Activated CD4-positive, alpha-beta T cell treated with anti-CD3 and anti-CD28 coated beads, Interleukin-10, Interleukin-2, amounts not matched to agents 100 ng/mL and 50 ng/mL, durations not matched to agents 16 hours and 8 hours (primary cell): Measurements from ENCODE around the gene NFIA.

Experiments
- DNase-seq: peaks from one replicate; pipeline ENCODE4 v3.0.0-alpha.2; 2020

Gene NFIA

GRCh38 chr1:61187352-61188086 is 105.2 kb downstream of the NFIA start:
- DNase-seq: no peak

GRCh38 chr1:61190153-61190552 is 107.8 kb downstream of the NFIA start:
- no peak for DNase-seq

- no peak for DNase-seq
These were observed 108.5 kb downstream of the NFIA start for GRCh38 chr1:61190618-61191432.

GRCh38 chr1:61191433-61191720 is 109.0 kb downstream of the NFIA start:
- DNase-seq: no peak

GRCh38 chr1:61192663-61193330 is 110.4 kb downstream of the NFIA start:
- DNase-seq: no peak

- no peak for DNase-seq
These were observed 111.4 kb downstream of the NFIA start for GRCh38 chr1:61193808-61194207.

- no peak for DNase-seq
These were observed 116.2 kb downstream of the NFIA start for GRCh38 chr1:61198554-61198953.

GRCh38 chr1:61201035-61201434 is 118.7 kb downstream of the NFIA start:
- DNase-seq: no peak

- DNase-seq: no peak
These were observed 120.7 kb downstream of the NFIA start for GRCh38 chr1:61202854-61203598.

GRCh38 chr1:61204528-61204927 is 122.2 kb downstream of the NFIA start:
- no peak for DNase-seq

GRCh38 chr1:61207416-61207815 is 125.1 kb downstream of the NFIA start:
- no peak for DNase-seq

GRCh38 chr1:61208172-61208571 is 125.8 kb downstream of the NFIA start:
- no peak for DNase-seq

- DNase-seq: no peak
These were observed 126.5 kb downstream of the NFIA start for GRCh38 chr1:61208831-61209230.

GRCh38 chr1:61210435-61211154 is 128.2 kb downstream of the NFIA start:
- no peak for DNase-seq

- peak; percentile 15 for DNase-seq
These were observed 131.1 kb downstream of the NFIA start for GRCh38 chr1:61213245-61214011.

- no peak for DNase-seq
These were observed 132.8 kb downstream of the NFIA start for GRCh38 chr1:61215119-61215518.

- no peak for DNase-seq
These were observed 133.4 kb downstream of the NFIA start for GRCh38 chr1:61215676-61216289.

- DNase-seq: no peak
These were observed 138.2 kb downstream of the NFIA start for GRCh38 chr1:61220536-61220935.

- no peak for DNase-seq
These were observed 139.3 kb downstream of the NFIA start for GRCh38 chr1:61221642-61222041.

GRCh38 chr1:61222240-61222639 is 139.9 kb downstream of the NFIA start:
- no peak for DNase-seq

- DNase-seq: no peak
These were observed 140.8 kb downstream of the NFIA start for GRCh38 chr1:61223140-61223539.
